C1 segment of cervical spinal cord (tissue), 14 donors: ENCODE data around the gene ZNF763.
A peak's percentile ranks its signal among the peaks of the same experiment; 100 is the strongest.
"Not testable (repeated sequence)": the region's sequence is repeated elsewhere in the genome, so short reads cannot be mapped to it uniquely, and the experiment has no call there.

Experiments used
- DNase-seq, 14 donors: peaks; one replicate each; lab custom pipeline; 2025; lab: John Stamatoyannopoulos, UW

ZNF763 gene

DNA sequence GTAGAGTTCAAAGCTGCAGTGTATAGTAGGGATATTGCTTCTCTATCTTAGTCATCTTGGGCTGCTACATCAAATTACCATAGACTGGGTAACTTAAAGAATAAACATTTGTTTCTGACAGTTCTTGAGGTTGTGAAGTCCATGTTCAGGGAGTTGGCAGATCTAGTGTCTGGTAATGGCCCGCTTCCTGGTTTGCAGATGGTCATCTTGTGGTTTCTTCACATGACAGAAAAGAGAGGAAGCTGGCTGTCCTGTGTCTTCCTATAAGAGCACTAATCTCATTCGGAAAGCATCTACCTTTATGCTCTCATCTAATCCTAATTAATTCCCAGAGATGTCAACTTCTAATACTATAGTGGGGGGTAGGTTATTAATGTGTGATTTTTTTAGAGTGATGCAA is 6.2 kb downstream of the ZNF763 start:
- no peak for DNase-seq

DNA sequence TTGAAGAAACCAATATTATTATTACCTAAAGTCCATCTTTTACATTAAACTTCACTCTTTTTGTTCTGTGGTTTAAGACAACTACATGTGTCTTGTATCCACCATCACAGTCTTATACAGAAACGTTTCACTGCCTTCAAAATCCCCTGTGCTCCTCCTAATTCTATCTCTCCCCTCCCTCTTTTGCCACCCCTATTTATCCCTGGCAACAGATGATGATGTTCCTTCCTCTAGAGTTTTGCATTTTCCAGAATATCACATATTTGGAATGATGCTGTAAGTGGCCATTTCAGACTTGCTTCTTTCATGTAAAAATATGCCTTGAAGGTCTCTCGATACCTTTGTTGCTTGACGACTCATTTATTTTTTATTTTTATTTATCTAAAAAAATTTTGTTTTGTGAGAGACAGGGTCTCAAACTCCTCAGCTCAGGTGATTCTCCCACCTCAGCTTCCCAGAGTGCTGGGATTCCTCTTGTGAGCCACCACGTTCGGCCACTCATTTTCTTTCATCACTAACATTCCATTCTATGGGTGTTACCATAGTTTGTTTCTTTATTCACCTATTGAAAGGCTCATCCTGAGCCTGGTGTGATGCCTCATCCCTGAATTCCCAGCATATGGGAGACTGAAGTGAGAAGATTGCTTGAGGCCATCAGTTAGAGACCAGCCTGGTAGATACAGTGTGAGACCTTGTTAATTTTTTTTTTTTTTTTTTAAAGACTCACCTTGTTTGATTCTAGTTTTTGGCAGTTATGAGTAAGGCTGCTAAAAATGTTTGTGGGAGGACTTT is 8.4 kb downstream of the ZNF763 start:
- no peak for DNase-seq

DNA sequence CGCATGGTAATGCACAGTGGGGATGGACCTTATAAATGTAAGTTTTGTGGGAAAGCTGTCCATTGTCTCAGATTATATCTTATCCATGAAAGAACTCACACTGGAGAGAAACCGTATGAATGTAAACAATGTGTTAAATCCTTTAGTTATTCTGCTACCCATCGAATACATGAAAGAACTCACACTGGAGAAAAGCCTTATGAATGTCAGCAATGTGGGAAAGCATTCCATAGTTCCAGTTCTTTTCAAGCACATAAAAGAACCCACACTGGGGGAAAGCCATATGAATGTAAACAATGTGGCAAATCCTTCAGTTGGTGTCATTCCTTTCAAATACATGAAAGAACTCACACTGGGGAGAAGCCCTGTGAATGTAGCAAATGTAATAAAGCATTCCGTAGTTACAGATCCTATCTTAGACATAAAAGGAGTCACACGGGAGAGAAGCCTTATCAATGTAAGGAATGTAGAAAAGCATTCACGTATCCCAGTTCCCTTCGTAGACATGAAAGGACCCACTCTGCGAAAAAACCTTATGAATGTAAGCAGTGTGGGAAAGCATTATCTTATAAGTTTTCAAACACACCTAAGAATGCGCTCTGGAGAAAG is 13.8 kb downstream of the ZNF763 start:
- no peak for DNase-seq

DNA sequence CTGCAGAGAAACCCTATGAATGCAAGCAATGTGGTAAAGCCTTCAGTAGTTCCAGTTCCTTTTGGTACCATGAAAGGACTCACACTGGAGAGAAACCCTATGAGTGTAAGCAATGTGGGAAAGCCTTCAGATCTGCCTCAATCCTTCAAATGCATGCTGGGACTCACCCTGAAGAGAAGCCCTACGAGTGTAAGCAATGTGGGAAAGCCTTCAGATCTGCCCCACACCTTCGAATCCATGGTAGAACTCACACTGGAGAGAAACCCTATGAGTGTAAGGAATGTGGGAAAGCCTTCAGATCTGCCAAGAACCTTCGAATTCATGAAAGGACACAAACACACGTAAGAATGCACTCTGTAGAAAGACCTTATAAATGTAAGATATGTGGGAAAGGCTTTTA is 14.7 kb downstream of the ZNF763 start:
- no peak for DNase-seq

DNA sequence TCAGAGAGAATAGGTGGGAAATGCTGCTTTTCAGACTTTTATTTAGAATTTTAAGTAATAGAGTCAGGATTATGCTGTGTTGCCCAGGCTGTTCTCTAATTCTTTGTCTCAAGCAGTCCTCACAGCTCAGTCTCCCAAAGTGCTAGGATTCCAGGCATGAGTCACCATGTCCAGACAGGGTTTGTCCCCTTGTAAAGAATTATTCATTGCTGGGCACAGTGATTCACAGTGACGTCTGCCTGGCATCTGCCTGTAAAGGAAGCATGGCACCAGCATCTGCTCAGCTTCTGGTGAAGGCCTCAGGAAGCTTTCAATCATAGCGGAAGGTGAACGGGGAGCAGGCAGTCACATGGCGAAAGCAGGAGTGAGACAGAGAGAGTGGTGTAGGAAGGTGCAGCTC is 17.7 kb downstream of the ZNF763 start:
- DNase-seq = no peak

DNA sequence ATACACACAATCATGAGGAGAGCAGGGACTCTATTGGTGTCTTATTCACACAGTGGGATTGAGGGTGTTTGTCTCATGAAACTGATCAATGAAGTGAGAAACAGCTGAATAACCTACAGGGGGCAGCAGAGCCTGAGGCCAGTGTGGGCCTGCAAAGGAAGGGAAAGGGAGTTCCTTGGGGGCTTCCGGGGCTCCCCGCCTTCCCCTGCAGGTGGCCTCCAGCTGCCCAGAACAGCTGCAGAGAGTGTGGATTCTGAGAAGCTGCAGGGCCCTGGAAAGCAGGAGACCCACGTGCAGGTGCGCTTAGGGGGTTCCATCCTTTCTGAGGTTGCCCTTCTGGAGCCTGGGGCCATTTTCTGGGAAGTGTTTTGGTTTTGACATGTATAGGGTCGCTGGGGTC is 20.1 kb downstream of the ZNF763 start:
- no peak for DNase-seq

DNA sequence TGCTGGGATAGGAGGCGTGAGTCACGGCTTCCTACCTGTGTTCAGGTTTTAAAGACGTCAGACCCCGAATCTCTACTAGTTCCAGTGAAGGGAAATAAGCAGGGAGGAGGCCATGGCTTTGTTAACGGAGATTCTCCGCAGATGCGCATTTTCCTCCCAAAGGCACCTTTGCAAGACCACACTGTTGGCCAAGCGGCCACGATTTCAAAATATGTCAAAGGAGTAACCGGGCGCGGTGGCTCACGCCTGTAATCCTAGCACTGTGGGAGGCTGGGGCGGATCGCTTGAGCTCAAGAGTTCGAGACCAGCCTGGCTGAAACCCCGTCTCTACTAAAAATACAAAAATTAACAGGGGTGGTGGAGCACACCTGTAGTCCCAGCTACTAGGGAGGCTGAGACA is 21.9 kb downstream of the ZNF763 start:
- no peak for DNase-seq

DNA sequence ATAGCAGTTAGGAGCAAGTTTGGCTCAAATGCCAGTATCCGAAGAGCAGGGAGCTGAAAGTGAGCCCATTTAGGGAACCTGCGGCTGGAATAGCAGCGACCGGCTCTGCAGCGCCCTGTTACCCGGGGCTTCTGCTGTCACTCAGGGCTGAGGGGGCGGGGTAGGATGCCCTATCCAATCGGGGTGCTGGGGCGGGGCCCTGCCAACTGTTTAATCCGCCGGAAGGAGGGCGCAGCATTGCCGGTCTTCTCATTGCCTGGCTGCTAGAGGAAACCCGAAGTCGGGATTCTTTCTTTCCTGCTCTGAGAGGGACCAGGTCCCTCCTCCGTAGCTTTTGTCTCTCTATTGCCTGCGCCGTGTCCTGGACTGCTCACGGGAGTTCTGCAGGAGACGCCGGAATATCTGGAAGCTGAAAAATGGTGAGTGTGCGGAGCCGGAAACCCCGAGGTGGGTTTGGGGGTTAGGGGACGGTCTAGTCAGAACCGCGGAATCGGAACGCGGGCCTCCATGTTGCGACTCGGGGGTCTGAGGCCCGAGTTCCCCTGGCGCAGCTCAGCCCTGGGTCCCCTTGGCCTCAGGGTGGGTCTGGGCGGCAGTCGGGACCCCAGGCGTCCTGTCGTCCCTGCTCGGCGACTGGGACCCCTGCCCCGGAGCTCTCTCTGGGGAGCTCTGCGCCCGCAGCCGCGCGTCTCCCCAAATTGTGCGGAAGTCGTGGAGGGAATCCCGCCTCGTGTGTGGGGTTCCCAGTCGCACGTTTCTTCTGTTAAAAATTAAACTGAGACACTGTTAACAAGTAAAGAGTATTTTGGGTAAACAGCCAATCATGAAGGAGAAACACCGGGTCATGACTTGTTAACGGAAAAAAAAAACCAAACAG is 22.8 kb downstream of the ZNF763 start:
- peak; percentile 11 to 91 (median 84) for DNase-seq

DNA sequence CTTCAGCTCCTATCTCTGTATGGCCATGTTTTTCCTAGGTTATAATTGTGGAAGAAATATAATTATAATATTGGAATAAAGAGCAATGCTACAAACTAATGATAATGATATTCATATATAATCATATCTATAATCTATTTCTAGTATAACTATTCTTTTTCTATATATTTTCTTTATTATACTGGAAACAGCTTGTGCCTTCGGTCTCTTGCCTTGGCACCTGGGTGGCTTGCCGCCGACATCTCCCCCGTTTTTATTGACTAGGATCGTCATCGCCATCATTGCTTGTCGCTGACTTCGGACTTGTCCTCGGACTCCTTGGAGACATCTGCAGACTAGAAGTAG is 24.2 kb downstream of the ZNF763 start:
- no peak for DNase-seq

DNA sequence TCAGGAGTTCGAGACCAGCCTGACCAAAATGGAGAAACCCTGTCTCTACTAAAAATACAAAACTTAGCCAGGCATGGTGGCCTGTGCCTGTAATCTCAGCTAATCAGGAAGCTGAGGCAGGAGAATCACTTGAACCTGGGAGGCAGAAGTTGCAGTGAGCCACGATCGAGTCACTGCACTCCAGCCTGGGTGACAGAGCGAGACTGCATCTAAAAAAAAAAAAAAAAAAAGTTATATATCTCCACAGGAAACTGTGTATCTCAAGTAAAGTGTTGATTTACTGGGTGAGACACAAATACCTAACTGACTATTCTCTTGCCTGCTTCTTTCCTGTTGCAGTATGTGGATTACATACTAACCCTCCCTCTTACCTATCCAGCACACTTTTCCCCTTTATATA is 27.1 kb downstream of the ZNF763 start:
- DNase-seq = not testable (repeated sequence)

DNA sequence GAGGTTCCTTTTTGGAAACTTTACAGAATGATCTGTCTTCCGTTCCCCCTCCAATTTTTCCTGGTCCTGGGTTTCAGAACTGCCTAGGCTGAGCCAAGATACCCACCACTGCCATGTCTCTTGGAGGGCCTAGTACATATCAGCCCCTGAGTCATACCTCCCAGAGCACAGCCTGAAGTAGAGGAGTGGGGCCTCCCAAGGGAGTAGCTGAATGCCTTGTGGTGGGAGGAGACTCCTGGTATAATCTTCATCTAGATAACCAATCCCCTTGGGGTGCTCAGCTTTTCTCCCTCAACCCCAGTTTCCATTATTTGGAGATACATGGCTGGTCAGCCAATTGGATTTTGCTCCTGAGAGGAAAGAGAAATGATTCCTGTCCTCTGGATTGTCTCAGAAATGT is 30.3 kb downstream of the ZNF763 start:
- no peak for DNase-seq

DNA sequence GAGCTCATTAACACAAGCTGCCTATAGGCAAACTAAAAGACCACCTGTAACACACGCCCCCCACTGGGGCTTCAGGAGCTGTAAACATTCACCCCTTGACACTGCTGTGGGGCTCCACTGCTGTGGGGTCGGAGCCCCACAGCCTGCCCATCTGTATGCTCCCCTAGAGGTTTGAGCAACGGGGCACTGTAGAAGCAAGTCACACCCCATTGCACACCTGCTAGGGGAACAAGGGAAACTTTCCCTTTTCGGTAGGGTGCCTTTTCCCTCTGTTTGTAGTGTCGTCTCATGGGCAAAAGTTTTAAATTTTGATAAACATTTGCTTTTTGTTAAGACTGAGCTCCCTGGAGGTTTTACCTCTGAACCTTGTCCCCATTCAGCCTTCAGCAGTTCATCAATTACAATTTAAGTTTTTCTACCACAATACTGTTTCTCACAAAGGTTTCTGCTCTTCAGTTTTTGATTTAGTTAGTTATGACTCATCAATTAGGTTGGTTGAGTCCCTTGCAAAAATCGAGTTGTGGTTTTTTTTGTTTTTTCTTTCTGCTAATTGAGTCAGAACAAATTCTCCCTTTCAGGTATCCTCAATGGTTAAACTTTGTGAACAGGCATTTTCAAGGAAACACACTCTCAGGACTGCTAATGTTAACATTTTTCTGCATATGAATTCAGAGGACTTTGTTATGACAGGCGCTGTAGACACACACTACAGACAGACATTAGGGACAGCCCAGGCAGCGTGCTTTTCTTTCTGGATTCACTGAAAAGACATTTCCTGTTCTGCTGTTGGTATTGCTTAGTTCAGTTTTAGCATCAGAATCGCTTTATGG is 35.5 kb downstream of the ZNF763 start:
- no peak for DNase-seq

DNA sequence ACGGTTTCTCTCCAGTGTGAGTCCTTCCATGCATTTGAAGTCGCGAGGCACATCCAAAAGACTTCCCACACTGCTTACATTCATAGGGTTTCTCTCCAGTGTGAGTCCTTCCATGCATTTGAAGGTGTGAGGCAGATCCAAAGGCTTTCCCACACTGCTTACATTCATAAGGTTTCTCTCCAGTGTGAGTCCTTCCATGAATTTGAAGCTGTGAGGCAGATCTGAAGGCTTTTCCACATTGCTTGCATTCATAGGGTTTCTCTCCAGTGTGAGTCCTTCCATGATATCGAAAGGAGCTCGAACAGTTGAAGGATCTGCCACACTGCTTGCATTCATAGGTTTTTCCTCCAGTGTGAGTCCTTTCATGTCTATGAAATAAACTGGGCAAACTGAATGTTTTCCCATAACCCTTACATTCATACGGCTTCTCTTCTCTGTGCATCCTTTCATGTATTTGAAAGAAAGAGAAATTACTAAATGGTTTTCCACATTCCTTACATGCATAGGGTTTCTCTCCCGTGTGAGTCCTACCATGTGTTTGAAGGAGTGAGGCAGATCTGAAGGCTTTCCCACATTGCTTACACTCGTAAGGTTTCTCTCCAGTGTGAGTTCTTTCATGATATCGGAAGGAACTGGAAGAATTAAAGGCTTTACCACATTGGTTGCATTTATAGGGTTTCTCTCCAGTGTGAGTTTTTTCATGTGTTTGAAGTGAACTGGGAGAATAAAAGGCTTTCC is 50.3 kb downstream of the ZNF763 start:
- no peak for DNase-seq

DNA sequence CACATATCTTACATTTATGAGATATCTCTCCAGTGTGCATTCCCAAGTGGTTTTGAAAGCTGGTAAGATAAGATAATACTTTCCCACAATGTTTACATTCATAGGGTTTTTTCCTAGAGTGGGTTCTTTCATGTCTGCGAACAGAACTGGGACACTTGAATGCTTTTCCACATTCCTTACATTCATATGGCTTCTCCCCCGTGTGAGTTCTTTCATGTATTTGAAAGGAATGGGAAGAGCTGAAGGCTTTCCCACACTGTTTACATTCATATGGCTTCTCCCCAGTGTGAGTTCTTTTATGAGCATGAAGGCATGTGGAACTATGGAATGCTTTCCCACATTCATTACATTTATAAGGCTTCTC is 50.9 kb downstream of the ZNF763 start:
- no peak for DNase-seq
